ENCODE data around the gene KLHL28. TPM values are rescaled to one million over a fixed set of nuclear protein-coding genes. Genes with fewer than 3 reads are reported as not detected.

Gene KLHL28
- polyA plus RNA-seq (ENCODE audit: insufficient read length in 10 of 10), result 10 to 100 TPM in 9 of 10 donors, 1 to 10 TPM in 1; 9.8 to 20.1 (median 15.4) TPM
- long read RNA-seq, donor 1, full-length matches to known transcripts, result 2 of 2 reads
- long read RNA-seq, donor 1, partial matches to known transcripts, result 0 of 2 reads
- long read RNA-seq, donor 1, other reads (novel, unspliced or antisense), result 0 of 2 reads
- long read RNA-seq, donor 2, full-length matches to known transcripts, result 2 of 2 reads
- long read RNA-seq, donor 2, partial matches to known transcripts, result 0 of 2 reads
- long read RNA-seq, donor 2, other reads (novel, unspliced or antisense), result 0 of 2 reads
- long read RNA-seq, donor 3, result 0 reads
- long read RNA-seq, donor 4, full-length matches to known transcripts, result 1 of 24 reads
- long read RNA-seq, donor 4, partial matches to known transcripts, result 23 of 24 reads
- long read RNA-seq, donor 4, other reads (novel, unspliced or antisense), result 0 of 24 reads
- long read RNA-seq, donor 5, full-length matches to known transcripts, result 3 of 16 reads
- long read RNA-seq, donor 5, partial matches to known transcripts, result 13 of 16 reads
- long read RNA-seq, donor 5, other reads (novel, unspliced or antisense), result 0 of 16 reads
- long read RNA-seq, donor 6, partial matches to known transcripts, result 26 of 26 reads
- long read RNA-seq, donor 6, other reads (novel, unspliced or antisense), result 0 of 26 reads
- long read RNA-seq, donor 7, full-length matches to known transcripts, result 1 of 1 reads
- long read RNA-seq, donor 7, partial matches to known transcripts, result 0 of 1 reads
- long read RNA-seq, donor 7, other reads (novel, unspliced or antisense), result 0 of 1 reads
- long read RNA-seq, donor 8, full-length matches to known transcripts, result 1 of 21 reads
- long read RNA-seq, donor 8, partial matches to known transcripts, result 20 of 21 reads
- long read RNA-seq, donor 8, other reads (novel, unspliced or antisense), result 0 of 21 reads
- long read RNA-seq, donor 9, result 0 reads

- DNase-seq, result peak; percentile 100
Observed at GRCh38 chr14:44961554-44962333, at the start of gene KLHL28, which contains the start of gene TOGARAM1. Gene KLHL28 (minus strand): TSS chr14:44961947. CDS start chr14:44945928, 16,019 bp downstream. Gene TOGARAM1 (plus strand): TSS chr14:44962190. CDS start chr14:44962422, 232 bp downstream.

DNA sequence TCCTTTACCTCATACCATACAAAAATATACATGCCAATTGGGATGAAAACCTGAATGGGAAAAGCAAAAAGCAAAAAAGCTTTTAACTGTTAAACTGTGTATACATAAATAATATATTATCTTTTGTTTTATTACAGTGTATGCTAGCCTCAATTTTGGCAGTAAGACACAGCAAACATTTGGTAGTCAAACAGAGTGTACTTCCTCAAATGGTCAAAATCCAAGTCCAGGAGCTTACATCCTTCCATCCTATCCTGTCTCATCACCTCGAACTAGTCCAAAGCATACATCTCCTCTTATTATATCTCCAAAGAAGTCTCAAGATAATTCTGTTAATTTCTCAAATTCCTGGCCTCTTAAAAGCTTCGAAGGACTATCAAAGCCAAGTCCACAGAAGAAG, 42.2 kb upstream of the KLHL28 start:
- no peak for DNase-seq

GRCh38 chr14:44995770-44996294, 34.1 kb upstream of the KLHL28 start:
- no peak for DNase-seq

- no peak for DNase-seq
Observed at GRCh38 chr14:44995196-44995595, 33.4 kb upstream of the KLHL28 start.

GRCh38 chr14:44990533-44990932, 28.8 kb upstream of the KLHL28 start:
- no peak for DNase-seq

GRCh38 chr14:44989497-44990440, 28.0 kb upstream of the KLHL28 start:
- DNase-seq, result no peak

- peak in 1 of 3 donors; percentile 22 for DNase-seq
Observed at GRCh38 chr14:44988694-44989093, 26.9 kb upstream of the KLHL28 start.

DNA sequence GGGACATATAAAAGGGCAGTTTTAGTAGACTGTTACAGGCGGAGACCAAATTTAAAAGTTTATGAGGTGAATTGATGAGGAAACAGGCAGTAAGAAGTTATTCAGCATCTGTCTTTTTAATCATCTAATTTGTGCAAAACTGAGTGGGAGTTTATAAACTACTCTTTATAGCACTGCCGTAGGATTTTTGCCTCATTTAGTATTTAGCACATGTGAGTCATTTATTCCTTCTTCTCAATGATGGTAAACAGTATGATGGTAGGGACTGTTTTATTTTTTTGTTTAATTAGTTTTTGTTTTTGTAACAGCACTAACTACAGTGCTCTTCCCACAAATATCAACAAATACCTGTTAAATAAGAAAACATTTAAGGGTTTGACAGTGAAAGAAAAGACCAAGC, 20.8 kb upstream of the KLHL28 start:
- DNase-seq, result no peak

DNA sequence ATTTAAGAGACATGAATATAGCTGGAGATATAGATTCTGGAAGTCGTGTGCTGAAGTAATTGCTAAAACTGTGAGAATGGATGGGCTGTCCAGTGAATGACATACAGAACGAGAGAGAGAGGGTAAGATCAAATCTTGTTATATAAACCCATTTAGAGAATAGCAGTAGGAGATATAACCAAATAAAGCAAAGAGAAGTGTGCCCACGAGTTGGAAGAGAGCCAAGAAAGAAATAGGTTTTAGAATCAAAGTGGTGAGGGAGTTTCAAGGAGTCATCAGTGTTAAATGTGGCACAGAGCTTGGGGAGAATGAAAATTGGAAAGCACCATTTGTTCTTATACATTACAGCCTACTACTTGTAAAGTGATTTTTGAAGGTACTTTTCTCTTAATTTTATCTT, 19.5 kb upstream of the KLHL28 start:
- DNase-seq, result no peak

DNA sequence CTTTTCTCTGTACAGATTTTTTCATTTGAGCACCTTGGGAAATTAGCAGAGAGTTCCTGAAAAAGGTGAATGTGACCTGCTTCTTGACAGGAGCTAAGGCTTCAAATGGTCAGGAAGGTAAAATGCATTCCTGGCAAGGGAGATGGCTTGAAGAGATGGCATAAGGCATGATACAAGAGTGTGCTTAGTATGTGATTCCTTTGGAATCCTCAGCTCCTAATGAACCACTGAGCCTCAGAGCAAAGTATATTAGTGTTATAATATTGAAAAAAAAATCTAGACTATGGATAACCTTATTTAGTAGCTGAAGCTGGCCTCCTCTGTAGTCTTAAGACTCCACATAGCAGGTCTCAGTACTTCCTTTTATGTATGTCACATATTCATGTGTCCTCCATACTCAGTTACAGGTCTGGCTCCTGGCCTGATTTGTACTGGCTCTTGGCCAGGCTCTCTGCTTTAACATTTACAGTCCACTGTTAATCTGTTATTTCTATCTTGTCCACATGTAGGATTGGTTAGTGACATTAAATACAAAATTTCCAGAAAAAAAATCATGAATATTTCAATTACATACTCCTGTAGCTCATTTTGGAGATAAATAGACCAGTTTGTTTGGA, 18.1 kb upstream of the KLHL28 start:
- DNase-seq, result peak in 2 of 3 donors; percentile 70

GRCh38 chr14:44979273-44979672, 17.5 kb upstream of the KLHL28 start:
- no peak for DNase-seq

DNA sequence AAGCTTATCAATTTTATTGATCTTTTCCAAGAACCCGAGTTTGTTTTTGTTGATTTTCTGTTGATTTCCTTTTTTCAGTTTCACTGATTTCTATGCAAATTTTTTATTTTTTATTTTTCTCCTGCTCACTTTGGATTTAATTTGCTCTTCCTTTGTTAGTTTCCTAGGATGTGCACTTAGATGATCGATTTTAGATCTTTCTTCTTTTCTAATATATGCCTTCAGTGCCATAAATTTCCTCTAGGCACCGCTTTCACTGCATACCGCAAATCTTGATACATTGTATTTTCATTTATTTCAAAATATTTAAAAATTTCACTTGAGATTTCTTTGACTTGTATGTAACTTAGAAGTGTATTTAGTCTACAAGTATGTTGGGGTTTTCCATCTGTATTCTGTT, 9.7 kb upstream of the KLHL28 start:
- no peak for DNase-seq

DNA sequence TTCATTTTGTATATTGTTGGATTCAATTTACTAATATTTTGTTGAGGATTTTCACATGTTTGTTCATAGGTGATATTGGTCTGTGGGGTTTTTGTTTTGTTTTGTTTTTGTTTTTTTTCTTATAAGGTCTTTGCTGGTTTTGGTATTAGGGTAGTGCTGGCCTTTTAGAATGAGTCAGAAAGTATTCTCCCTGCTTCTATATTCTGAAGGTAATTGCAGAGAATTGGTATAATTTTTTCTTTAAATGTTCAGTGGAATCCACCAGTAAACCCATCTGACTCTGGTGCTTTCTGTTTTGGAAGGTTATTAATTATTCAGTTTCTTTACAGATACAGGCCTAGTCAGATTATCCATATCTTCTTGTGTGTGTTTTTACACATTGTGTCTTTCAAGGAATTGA, 9.2 kb upstream of the KLHL28 start:
- no peak for DNase-seq

DNA sequence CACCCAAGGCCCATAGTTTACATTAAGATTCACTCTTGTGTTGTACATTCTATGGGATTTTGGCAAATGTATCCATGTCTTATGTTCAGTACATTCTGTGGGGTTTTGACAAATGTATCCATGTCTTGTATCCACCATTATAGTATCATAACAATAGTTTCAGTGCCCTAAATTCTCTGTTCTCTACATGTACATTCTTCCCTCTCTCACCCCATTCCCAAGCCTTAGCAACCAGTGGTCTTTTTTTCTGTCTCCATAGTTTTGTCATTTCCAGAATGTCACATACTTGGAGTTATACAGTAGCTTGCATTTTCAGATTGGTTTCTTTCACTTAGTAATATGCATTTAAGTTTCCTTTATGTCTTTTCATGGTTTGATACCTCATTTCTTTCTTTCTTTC, 7.0 kb upstream of the KLHL28 start:
- DNase-seq, result no peak

DNA sequence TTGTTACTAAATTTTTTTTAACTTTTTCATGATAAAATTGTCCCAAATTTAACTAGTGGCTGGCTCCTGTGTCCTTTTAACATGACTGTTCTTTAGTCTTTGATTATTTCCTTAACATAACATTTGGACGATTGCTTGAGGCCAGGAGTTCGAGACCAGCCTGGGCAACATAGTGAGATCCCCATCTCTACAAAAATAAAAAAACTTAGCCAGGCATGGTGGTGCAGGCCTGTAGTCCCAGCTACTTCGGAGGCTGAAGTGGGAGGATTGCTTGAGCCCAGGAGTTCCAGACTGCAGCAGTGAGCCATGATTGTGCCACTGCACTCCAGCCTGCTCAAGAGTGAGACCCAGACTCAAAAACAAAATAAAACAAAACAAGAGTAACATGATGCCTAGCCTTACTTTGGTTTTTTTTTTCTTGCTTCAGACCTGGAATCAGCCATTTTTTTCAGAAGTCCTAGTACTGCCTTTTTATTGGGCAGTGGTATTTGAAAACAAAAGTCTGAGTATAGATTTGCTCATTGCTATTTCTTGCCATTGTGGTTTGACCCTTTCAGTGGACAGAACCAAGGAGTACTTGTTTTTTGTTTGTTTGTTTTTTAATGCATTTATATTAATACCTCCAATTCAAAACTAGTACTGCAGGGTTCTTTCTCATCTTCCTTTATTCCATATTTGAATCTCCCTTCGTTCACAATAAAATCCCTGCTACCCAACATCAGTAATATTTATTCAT, 5.0 kb upstream of the KLHL28 start:
- DNase-seq, result no peak

- DNase-seq, result peak in 1 of 3 donors; percentile 24
Observed at GRCh38 chr14:44963775-44964380, 2.1 kb upstream of the KLHL28 start.

DNA sequence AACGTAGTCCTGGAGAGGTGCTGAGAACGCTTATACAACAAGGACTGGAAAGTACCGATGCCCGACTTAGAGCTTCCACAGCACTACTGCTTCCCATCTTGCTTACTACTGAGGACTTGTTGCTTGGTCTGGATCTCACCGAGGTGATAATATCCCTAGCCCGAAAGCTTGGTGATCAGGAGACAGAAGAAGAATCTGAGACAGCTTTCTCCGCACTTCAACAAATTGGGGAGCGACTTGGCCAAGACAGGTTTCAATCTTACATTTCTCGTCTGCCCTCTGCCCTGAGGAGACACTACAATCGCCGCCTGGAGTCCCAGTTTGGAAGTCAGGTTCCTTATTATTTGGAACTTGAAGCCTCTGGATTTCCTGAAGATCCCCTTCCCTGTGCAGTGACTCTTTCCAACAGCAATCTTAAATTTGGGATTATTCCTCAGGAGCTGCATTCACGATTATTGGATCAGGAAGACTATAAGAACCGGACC, 1.3 kb upstream of the KLHL28 start:
- DNase-seq, result no peak

DNA sequence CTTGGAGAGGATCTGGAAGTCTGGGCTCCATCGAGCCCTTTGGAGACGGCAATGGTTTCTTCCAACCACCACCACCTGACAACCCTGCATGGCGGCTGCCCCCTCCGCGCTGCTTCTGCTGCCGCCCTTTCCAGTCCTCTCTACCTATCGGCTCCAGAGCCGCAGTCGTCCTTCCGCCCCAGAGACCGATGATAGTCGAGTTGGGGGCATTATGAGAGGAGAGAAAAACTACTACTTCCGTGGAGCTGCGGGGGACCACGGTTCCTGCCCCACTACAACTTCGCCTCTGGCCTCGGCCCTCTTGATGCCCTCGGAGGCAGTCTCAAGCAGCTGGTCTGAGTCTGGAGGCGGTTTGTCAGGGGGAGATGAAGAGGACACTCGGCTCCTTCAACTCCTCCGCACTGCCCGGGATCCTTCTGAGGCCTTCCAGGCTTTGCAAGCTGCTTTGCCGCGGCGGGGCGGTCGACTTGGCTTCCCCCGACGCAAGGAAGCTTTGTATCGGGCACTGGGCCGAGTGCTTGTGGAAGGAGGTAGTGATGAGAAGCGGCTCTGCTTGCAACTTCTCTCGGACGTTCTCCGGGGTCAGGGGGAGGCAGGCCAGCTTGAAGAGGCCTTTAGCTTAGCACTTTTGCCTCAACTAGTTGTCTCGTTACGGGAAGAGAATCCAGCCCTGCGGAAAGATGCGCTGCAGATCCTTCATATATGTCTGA, 742 bp upstream of the KLHL28 start:
- peak in 2 of 3 donors; percentile 76 to 89 for DNase-seq

Measured in muscle of back (tissue), 13 donors.